Measurements from ENCODE around the gene PKHD1.

DNA sequence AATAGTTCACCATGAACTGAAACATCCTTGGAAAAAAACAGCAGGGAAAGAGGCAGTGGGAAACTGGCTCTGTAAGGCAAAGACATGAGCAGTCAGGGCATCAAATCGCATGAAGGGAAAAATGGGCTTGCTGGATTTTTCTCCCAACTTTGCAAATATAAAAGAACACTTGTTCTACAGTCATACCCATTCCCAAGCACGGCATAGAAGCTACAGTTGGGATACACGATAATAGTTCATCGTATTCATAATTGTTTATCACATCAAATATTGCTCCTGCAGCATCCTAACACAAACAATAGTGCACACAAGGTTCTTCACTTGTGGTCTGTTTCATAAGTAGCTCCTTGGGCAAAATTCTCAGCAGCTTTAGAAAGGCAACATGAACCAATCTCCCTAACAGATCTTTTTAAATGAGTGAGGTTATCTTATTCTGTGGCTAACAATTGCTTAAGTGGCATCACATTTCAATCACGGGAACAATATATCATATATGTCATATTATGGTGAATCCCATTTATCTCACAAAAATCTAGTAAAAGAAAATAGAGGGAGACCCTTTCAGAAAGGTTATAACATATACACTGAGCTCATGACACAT lies 243.9 kb downstream of the PKHD1 start:
- no peak for TF ChIP-seq POLR2A (IDR thresholded peaks at IDR 0.05)
- TF ChIP-seq, protein P1, sequence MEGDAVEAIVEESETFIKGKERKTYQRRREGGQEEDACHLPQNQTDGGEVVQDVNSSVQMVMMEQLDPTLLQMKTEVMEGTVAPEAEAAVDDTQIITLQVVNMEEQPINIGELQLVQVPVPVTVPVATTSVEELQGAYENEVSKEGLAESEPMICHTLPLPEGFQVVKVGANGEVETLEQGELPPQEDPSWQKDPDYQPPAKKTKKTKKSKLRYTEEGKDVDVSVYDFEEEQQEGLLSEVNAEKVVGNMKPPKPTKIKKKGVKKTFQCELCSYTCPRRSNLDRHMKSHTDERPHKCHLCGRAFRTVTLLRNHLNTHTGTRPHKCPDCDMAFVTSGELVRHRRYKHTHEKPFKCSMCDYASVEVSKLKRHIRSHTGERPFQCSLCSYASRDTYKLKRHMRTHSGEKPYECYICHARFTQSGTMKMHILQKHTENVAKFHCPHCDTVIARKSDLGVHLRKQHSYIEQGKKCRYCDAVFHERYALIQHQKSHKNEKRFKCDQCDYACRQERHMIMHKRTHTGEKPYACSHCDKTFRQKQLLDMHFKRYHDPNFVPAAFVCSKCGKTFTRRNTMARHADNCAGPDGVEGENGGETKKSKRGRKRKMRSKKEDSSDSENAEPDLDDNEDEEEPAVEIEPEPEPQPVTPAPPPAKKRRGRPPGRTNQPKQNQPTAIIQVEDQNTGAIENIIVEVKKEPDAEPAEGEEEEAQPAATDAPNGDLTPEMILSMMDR (IDR thresholded peaks at IDR 0.05) = no peak
